Caco-2 (cell line): ENCODE data around the gene ERGIC1. TPM values are rescaled to one million over a fixed set of nuclear protein-coding genes. Genes with fewer than 3 reads are reported as not detected.

Source experiments
- BruUV-seq: library from RNA; stranded (reverse); fragments of 400-500 nt; replicated peaks from 2 replicates; lab custom pipeline; 2021; lab: Mats Ljungman, UMichigan
- CTCF ChIA-PET: fragments of 300-600 bp; sonication (Branson Sonifier 250); formaldehyde crosslinking; loops from one replicate; lab custom pipeline; 2022; ENCODE audit warnings: antibody characterized with exemption; lab: Charles Lee
- POLR2A ChIA-PET: fragments of 300-600 bp; sonication (Branson Sonifier 250); formaldehyde crosslinking; loops from one replicate; lab custom pipeline; 2022; ENCODE audit warnings: antibody characterized with exemption; lab: Charles Lee
- DNase-seq, 2 experiments: peaks; one replicate each; pipeline versions ENCODE4 v3.0.0 to v3.0.0-alpha.2; 2020 to 2022
- H3K27me3 ChIP-seq: replicated peaks from 2 replicates; pipeline ENCODE4 v1.6.0; 2011; ENCODE audit warnings: low read length; ENCODE audit not compliant: control insufficient read depth, insufficient read depth
- H3K36me3 ChIP-seq: 2 replicates; pipeline ENCODE4 v1.5.1; 2011; ENCODE audit warnings: low read length; ENCODE audit not compliant: control insufficient read depth, insufficient read depth
- H3K4me1 ChIP-seq: fragments of 250-450 bp; sonication (Bioruptor Pico); 2 replicates; pipeline ENCODE4 v1.5.1; 2020; ENCODE audit warnings: mild to moderate bottlenecking
- H3K4me3 ChIP-seq: 2 replicates; pipeline ENCODE4 v1.5.1; 2011; ENCODE audit warnings: low read depth, mild to moderate bottlenecking, control low read depth, low read length
- H3K9me3 ChIP-seq: fragments of 250-450 bp; sonication (Bioruptor Pico); 2 replicates; pipeline ENCODE4 v1.5.1; 2020; ENCODE audit warnings: mild to moderate bottlenecking, moderate library complexity
- H3K27ac Mint-ChIP-seq: one replicate; pipeline ENCODE4 v1.8.0; 2022; ENCODE audit warnings: mixed read lengths; ENCODE audit not compliant: unreplicated experiment
- H3K27me3 Mint-ChIP-seq: one replicate; pipeline ENCODE4 v1.8.0; 2022; ENCODE audit warnings: mixed read lengths; ENCODE audit not compliant: insufficient read depth, unreplicated experiment
- H3K36me3 Mint-ChIP-seq: one replicate; pipeline ENCODE4 v1.8.0; 2022; ENCODE audit warnings: mild to moderate bottlenecking, mixed read lengths; ENCODE audit not compliant: insufficient read depth, unreplicated experiment
- H3K4me1 Mint-ChIP-seq: one replicate; pipeline ENCODE4 v1.8.0; 2022; ENCODE audit warnings: low read depth, mixed read lengths; ENCODE audit not compliant: unreplicated experiment
- H3K4me3 Mint-ChIP-seq: one replicate; pipeline ENCODE4 v1.8.0; 2022; ENCODE audit warnings: mild to moderate bottlenecking, moderate library complexity, mixed read lengths; ENCODE audit not compliant: unreplicated experiment
- H3K9me3 Mint-ChIP-seq: one replicate; pipeline ENCODE4 v1.8.0; 2022; ENCODE audit warnings: mixed read lengths; ENCODE audit not compliant: unreplicated experiment
- CTCF ChIP-seq, 2 experiments: fragments of 200-600 bp in 1 of 2; IDR thresholded peaks; 1 replicate in 1 of 2; 2 replicates in 1 of 2; pipeline versions ENCODE4 v1.5.1 to v1.8.0; 2011 to 2022; ENCODE audit warnings: antibody characterized with exemption in 1 of 2, control low read depth in 1 of 2, inconsistent platforms in 1 of 2, low read depth in 1 of 2, low read length in 1 of 2, mild to moderate bottlenecking in 1 of 2, moderate library complexity in 1 of 2; ENCODE audit not compliant: insufficient read depth in 1 of 2, severe bottlenecking in 1 of 2, unreplicated experiment in 1 of 2
- intact Hi-C: fragments of 100-400 bp; cut with micrococcal nuclease; formaldehyde crosslinking; loops from one replicate; pipeline ENCODE4 v1.10.0; 2022; ENCODE audit not compliant: unreplicated experiment
- total RNA-seq: library from RNA; stranded (reverse); gene quantifications from 2 replicates; pipeline ENCODE4 v1.2.3, GENCODE V29; 2022

The ERGIC1 gene
- total RNA-seq, 1 experiment from 2014 or later: 161 TPM

- no peaks in the 10 kb centered on the region for H3K4me1 Mint-ChIP-seq
- H3K4me3 Mint-ChIP-seq: no peak overlapping the region
- ChIA-PET POLR2A (no interaction called here), CTCF (interaction anchor here (0.7 kb wide), 1 partner anchor 195 kb away, joined by 3 read pairs; no protein-coding TSS in a partner anchor)
- no TSS peak for BruUV-seq
- intact Hi-C loops: no loop called here
- no peak for TF ChIP-seq CTCF (IDR thresholded peaks at IDR 0.05; ENCODE audit: insufficient read depth in 1 of 2, low read depth in 1 of 2, low read length in 1 of 2, severe bottlenecking in 1 of 2, unreplicated experiment in 1 of 2)
- H3K27me3 ChIP-seq: no peaks in the 10 kb centered on the region
- H3K27me3 Mint-ChIP-seq: no peaks in the 10 kb centered on the region
- H3K4me1 ChIP-seq: no peaks in the 10 kb centered on the region
- no peaks in the 10 kb centered on the region for H3K9me3 Mint-ChIP-seq
- no peak overlapping the region for H3K4me3 ChIP-seq
- H3K36me3 Mint-ChIP-seq: peaks cover 62% of the 10 kb centered on the region
- peaks cover 6% of the 10 kb centered on the region for H3K36me3 ChIP-seq
- DNase-seq: no peak
- H3K27ac Mint-ChIP-seq: no peak overlapping the region
- H3K9me3 ChIP-seq: no peaks in the 10 kb centered on the region
Observed at GRCh38 chr5:172911976-172912375, 77.9 kb downstream of the ERGIC1 start.

- Mint-ChIP-seq H3K36me3 (peaks cover 63% of the 10 kb centered on the region), H3K4me1 (no peaks in the 10 kb centered on the region), H3K4me3 (no peak overlapping the region), H3K27ac (no peak overlapping the region), H3K27me3 (no peaks in the 10 kb centered on the region), H3K9me3 (no peaks in the 10 kb centered on the region)
- CTCF ChIA-PET: interaction anchor here (0.7 kb wide), 1 partner anchor 331 kb away, joined by 3 read pairs; no protein-coding TSS in a partner anchor
- Histone ChIP-seq H3K4me3 (no peak overlapping the region), H3K36me3 (peaks cover 6% of the 10 kb centered on the region), H3K27me3 (no peaks in the 10 kb centered on the region), H3K4me1 (no peaks in the 10 kb centered on the region), H3K9me3 (no peaks in the 10 kb centered on the region)
- TF ChIP-seq CTCF (IDR thresholded peaks at IDR 0.05; ENCODE audit: insufficient read depth in 1 of 2, low read depth in 1 of 2, low read length in 1 of 2, severe bottlenecking in 1 of 2, unreplicated experiment in 1 of 2): no peak
- POLR2A ChIA-PET: no interaction called here
- BruUV-seq: no TSS peak
- no peak for DNase-seq
- intact Hi-C loops: no loop called here
Observed at GRCh38 chr5:172913117-172913850, 79.2 kb downstream of the ERGIC1 start.

GRCh38 chr5:172915514-172915913 lies 81.5 kb downstream of the ERGIC1 start:
- Mint-ChIP-seq H3K4me1 (no peaks in the 10 kb centered on the region), H3K36me3 (peaks cover 58% of the 10 kb centered on the region), H3K9me3 (no peaks in the 10 kb centered on the region), H3K27me3 (no peaks in the 10 kb centered on the region), H3K27ac (no peak overlapping the region), H3K4me3 (no peak overlapping the region)
- no TSS peak for BruUV-seq
- CTCF ChIA-PET: no interaction called here
- peaks cover 8% of the 10 kb centered on the region for H3K36me3 ChIP-seq
- H3K4me3 ChIP-seq: no peak overlapping the region
- no peaks in the 10 kb centered on the region for H3K4me1 ChIP-seq
- no peak for DNase-seq
- no peaks in the 10 kb centered on the region for H3K27me3 ChIP-seq
- TF ChIP-seq CTCF (IDR thresholded peaks at IDR 0.05; ENCODE audit: insufficient read depth in 1 of 2, low read depth in 1 of 2, low read length in 1 of 2, severe bottlenecking in 1 of 2, unreplicated experiment in 1 of 2): no peak
- intact Hi-C loops: no loop called here
- POLR2A ChIA-PET: no interaction called here
- no peaks in the 10 kb centered on the region for H3K9me3 ChIP-seq
